Calu3 (cell line): Measurements from ENCODE around the gene ASB12. TPM values are rescaled to one million over a fixed set of nuclear protein-coding genes. Genes with fewer than 3 reads are reported as not detected.

Experiments used
- BruUV-seq: library from RNA; stranded (reverse); fragments of 400-500 nt; replicated peaks from 2 replicates; lab custom pipeline; 2021; lab: Mats Ljungman, UMichigan
- CTCF ChIA-PET: fragments of 300-600 bp; sonication (Branson Sonifier 250); formaldehyde crosslinking; loops from one replicate; lab custom pipeline; 2022; ENCODE audit warnings: antibody characterized with exemption; lab: Charles Lee
- DNase-seq: peaks from one replicate; pipeline ENCODE4 v3.0.0; 2022
- H3K27ac Mint-ChIP-seq: one replicate; pipeline ENCODE4 v1.8.0; 2022; ENCODE audit warnings: mixed read lengths; ENCODE audit not compliant: unreplicated experiment
- H3K27me3 Mint-ChIP-seq: one replicate; pipeline ENCODE4 v1.8.0; 2022; ENCODE audit warnings: mixed read lengths; ENCODE audit not compliant: unreplicated experiment
- H3K36me3 Mint-ChIP-seq: one replicate; pipeline ENCODE4 v1.8.0; 2022; ENCODE audit warnings: mild to moderate bottlenecking, moderate library complexity, mixed read lengths; ENCODE audit not compliant: insufficient read depth, unreplicated experiment
- H3K4me1 Mint-ChIP-seq: one replicate; pipeline ENCODE4 v1.8.0; 2022; ENCODE audit warnings: mild to moderate bottlenecking, low read depth, mixed read lengths; ENCODE audit not compliant: unreplicated experiment
- H3K4me3 Mint-ChIP-seq: one replicate; pipeline ENCODE4 v1.8.0; 2022; ENCODE audit warnings: mild to moderate bottlenecking, low read depth, moderate library complexity, mixed read lengths; ENCODE audit not compliant: unreplicated experiment
- H3K9me3 Mint-ChIP-seq: one replicate; pipeline ENCODE4 v1.8.0; 2022; ENCODE audit warnings: low read depth, mixed read lengths; ENCODE audit not compliant: unreplicated experiment
- intact Hi-C: fragments of 100-400 bp; cut with micrococcal nuclease; formaldehyde crosslinking; loops from one replicate; pipeline ENCODE4 v1.10.0; 2022; ENCODE audit not compliant: unreplicated experiment
- total RNA-seq: library from RNA; stranded (reverse); gene quantifications from 2 replicates; pipeline ENCODE4 v1.2.3, GENCODE V29; 2022
- TF ChIP-seq, protein P1 (sequence below): fragments of 200-600 bp; IDR thresholded peaks from one replicate; pipeline ENCODE4 v1.8.0; 2022; ENCODE audit warnings: antibody characterized with exemption; ENCODE audit not compliant: unreplicated experiment

Gene ASB12
- total RNA-seq, 1 experiment from 2014 or later = not detected

DNA sequence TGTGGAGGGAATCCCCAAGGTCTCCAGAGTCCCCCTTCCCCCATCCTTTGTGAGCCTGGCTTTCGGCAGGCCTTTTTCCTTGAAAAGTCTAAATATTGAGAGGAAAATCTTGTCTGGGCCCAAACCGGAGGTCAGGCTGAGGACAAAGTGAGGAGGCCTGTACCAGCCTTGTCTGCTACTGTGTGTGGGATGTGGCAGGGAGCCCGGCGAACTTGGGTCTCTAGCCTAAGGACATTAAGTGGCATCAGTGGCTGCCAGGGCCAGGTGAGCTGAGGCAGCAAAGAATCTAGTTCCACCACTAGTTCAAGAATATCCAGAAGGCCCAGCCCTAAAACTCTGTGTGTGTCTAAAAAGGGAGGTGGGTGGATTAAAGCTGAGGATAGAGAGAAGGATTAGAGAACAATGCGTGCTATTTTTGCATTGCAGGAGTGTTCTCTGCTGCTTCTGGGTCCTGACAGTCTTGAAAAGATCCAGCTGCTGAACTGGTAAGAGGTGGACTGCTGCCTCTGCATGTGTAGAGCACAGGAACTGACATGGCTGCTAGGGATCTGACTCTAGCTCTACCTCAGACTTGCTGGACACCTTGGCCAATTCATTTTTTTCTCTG lies 23.7 kb downstream of the ASB12 start:
- no peaks in the 10 kb centered on the region for H3K9me3 Mint-ChIP-seq
- intact Hi-C loops = no loop called here

DNA sequence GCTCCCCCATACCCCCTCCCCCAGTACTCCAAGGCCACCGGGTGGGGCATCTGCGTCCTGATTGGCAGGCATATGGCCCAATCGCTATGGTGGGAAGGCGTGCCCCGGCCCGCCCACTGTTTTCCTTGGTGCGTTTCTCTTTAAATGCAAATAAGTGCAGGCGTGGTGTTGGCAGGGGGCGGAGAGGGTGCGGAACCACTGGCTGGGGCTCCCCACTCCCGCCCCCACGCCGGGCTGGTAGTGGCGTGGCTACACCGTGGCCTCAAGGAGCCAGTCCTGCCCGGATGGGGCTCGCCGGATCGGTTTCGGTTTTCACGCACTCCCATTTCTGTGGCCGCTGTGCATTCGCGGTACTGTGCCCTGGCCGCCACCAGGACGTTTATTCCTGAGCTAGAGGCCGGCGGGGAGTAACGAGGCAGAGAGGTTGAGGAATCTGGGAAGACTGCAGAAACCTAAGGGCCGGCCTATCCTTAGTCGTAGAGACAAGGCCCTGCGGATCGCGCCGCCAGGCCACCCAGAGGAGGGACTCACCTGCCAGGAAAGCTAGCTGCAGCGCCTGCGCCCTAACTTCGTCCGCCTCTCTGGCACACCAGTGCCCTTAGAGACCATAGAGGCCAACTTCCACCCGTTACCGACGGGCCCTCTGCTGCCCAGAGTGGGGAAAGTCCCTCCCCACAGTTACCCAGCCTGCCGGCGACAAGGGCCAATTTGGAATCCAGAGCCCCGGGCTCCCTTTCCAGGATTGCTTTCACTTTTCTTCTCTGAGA lies 24.5 kb downstream of the ASB12 start:
- Mint-ChIP-seq H3K4me3 (peak overlapping the region; percentile 80), H3K9me3 (no peaks in the 10 kb centered on the region), H3K4me1 (peaks cover 14% of the 10 kb centered on the region), H3K27ac (peak overlapping the region; percentile 76), H3K36me3 (peaks cover 21% of the 10 kb centered on the region), H3K27me3 (no peaks in the 10 kb centered on the region)
- intact Hi-C loops = no loop called here
- peak; percentile 92 for DNase-seq
- TSS peak; percentile 85 for BruUV-seq
- CTCF ChIA-PET = no interaction called here
- TF ChIP-seq, protein P1, sequence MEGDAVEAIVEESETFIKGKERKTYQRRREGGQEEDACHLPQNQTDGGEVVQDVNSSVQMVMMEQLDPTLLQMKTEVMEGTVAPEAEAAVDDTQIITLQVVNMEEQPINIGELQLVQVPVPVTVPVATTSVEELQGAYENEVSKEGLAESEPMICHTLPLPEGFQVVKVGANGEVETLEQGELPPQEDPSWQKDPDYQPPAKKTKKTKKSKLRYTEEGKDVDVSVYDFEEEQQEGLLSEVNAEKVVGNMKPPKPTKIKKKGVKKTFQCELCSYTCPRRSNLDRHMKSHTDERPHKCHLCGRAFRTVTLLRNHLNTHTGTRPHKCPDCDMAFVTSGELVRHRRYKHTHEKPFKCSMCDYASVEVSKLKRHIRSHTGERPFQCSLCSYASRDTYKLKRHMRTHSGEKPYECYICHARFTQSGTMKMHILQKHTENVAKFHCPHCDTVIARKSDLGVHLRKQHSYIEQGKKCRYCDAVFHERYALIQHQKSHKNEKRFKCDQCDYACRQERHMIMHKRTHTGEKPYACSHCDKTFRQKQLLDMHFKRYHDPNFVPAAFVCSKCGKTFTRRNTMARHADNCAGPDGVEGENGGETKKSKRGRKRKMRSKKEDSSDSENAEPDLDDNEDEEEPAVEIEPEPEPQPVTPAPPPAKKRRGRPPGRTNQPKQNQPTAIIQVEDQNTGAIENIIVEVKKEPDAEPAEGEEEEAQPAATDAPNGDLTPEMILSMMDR = no peak

More for the DNA sequence above, 23.7 kb downstream of the ASB12 start:
- CTCF ChIA-PET = no interaction called here
- TF ChIP-seq, protein P1 = no peak
- Mint-ChIP-seq H3K4me3 (peak overlapping the region; percentile 80), H3K36me3 (peaks cover 21% of the 10 kb centered on the region), H3K4me1 (peaks cover 14% of the 10 kb centered on the region), H3K27ac (peak overlapping the region; percentile 76), H3K27me3 (no peaks in the 10 kb centered on the region)
- no TSS peak for BruUV-seq
- no peak for DNase-seq

DNA sequence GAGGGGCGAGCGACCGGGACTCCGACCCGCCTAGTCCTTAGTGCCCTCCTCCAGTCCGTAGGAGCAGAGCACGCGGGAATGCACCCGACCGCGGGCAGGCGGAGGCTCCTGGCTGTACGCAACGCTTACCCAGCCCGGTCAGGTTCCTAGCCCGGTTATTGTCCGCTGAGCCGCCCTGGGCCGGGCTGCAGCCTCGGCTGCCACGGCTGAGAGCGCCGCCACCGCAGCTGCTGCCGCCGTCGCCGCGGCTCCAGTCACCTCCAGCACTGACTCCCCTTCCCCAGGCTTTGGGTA lies 25.0 kb downstream of the ASB12 start, which contains the start of gene AMER1:
TSS of gene AMER1 (minus strand) at position 268 of the 294 bp plus-strand sequence. CDS start 12,422 bp downstream, outside the sequence.
- H3K4me3 Mint-ChIP-seq = peak within 1 kb of the TSS; percentile 80
- TF ChIP-seq, protein P1 = no peak
- DNase-seq = no peak
- H3K4me1 Mint-ChIP-seq = peaks cover 14% of the 10 kb centered on the region
- H3K9me3 Mint-ChIP-seq = no peaks in the 10 kb centered on the region
- CTCF ChIA-PET = no interaction called here
- peak within 1 kb of the TSS; percentile 76 for H3K27ac Mint-ChIP-seq
- intact Hi-C loops = no loop called here
- BruUV-seq = no TSS peak
- H3K27me3 Mint-ChIP-seq = no peaks in the 10 kb centered on the region
- peaks cover 21% of the 10 kb centered on the region for H3K36me3 Mint-ChIP-seq

DNA sequence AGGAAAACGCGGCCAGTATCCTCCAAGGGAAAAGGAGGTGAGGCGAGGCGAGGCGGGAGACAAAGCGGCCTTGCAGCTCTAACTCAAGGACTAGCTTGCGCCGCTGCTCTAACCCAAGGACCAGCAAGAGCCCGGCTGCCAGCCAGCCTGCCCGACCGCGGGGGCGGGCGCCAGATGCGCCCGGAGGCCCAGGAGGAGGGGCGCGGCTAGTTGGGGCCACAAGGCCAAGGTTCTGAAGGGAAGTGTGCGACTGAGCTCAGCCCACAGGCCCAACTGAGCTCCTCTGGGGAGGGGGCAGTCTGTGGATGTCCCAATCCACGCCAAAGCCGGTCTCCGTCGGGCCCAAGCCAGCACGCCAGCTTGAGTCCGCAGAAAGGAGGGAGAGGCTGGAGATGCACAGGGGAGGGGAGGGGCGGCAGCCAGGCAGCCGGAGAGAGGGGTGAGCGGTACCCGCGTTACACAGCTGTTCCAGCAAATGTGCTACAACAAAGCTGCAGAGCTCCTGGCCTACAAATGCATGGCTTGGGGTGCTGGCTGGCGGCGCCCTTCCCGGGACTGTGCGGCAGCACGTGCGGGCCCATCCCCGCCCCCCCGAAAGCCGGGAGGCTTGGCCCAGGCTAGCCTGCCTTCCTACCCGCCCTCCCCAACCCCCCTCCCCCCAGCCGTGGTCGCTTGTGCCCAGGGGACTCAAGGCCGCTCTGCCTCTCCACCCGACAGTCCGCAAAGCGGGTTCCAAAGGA lies 25.5 kb downstream of the ASB12 start:
- no peak overlapping the region for H3K27ac Mint-ChIP-seq
- BruUV-seq = no TSS peak
- peak overlapping the region; percentile 80 for H3K4me3 Mint-ChIP-seq
- peak; percentile 22 for DNase-seq
- CTCF ChIA-PET = no interaction called here
- intact Hi-C loops = no loop called here
- peaks cover 21% of the 10 kb centered on the region for H3K36me3 Mint-ChIP-seq
- H3K27me3 Mint-ChIP-seq = no peaks in the 10 kb centered on the region
- no peaks in the 10 kb centered on the region for H3K9me3 Mint-ChIP-seq
- TF ChIP-seq, protein P1 = no peak
- H3K4me1 Mint-ChIP-seq = peaks cover 14% of the 10 kb centered on the region
